ENCODE measurements around the gene GTF2H1. TPM values are rescaled to one million over a fixed set of nuclear protein-coding genes. Genes with fewer than 3 reads are reported as not detected.

Gene GTF2H1
- 10 to 100 TPM; 43.5 to 47.4 TPM for total RNA-seq

- Mint-ChIP-seq H3K27ac (peak within 1 kb of the TSS; percentile 95), H3K27me3 (ENCODE audit: low read depth) (no peaks in the 10 kb centered on the region), H3K36me3 (ENCODE audit: insufficient read depth in 2 of 2) (peaks cover 3 to 6% of the 10 kb centered on the region in 2 donors), H3K4me1 (ENCODE audit: low read depth) (peaks cover 60% of the 10 kb centered on the region), H3K4me3 (peak within 1 kb of the TSS; percentile 90 to 98), H3K9me3 (no peaks in the 10 kb centered on the region)
- ATAC-seq (replicated peaks in 1 of 2) (peak; percentile 91 to 92), DNase-seq (peak; percentile 94 to 96)
These were observed at the start of gene GTF2H1, which contains the start of gene HPS5 for GRCh38 chr11:18321969-18322711. GTF2H1 (plus strand) TSS chr11:18322567; CDS start chr11:18333075, 10,508 bp downstream. HPS5 (minus strand) TSS chr11:18322140; CDS start chr11:18317858, 4,282 bp downstream.

DNA sequence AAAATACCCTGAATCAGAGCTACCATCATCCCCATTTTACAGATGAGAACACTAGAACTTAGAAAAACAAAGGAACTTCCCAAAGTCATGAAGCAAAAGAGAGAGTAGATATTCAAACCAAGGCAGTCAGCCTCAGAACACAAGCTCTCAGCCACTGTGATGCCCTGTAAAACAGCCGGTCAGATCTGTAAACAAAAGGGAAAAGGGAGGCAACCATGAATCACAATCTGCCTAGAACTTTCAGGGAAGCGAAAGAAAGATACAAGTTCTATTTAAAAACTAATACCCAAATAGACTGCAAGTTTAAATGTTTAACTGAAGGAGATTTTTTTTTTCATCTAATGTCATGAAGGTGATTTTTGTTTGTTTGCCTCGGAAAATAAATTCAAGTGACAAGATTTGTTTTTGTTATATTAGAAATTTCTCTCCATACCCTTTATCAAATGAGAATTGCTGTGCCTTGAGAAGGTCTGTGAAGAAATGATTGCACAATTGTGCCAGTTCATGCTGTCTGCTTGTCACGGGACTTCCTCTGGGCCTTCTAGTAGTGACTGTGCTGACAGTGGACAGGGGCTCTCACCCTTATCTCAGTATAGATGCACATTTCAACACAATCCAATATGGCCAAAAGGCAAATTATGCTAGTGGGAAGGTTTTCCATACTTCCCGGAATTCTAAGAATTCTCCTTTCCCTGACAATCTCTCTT, 44.6 kb upstream of the GTF2H1 start:
- H3K36me3 Mint-ChIP-seq (ENCODE audit: insufficient read depth in 2 of 2) = peaks cover 1 to 11% of the 10 kb centered on the region in 2 donors
- no peaks in the 10 kb centered on the region for H3K9me3 Mint-ChIP-seq
- no peak overlapping the region for H3K27ac Mint-ChIP-seq
- H3K4me1 Mint-ChIP-seq (ENCODE audit: low read depth) = peaks cover 7% of the 10 kb centered on the region
- H3K4me3 Mint-ChIP-seq = no peak overlapping the region
- ATAC-seq (replicated peaks in 1 of 2) (no peak), DNase-seq (no peak)
- H3K27me3 Mint-ChIP-seq (ENCODE audit: low read depth) = no peaks in the 10 kb centered on the region

DNA sequence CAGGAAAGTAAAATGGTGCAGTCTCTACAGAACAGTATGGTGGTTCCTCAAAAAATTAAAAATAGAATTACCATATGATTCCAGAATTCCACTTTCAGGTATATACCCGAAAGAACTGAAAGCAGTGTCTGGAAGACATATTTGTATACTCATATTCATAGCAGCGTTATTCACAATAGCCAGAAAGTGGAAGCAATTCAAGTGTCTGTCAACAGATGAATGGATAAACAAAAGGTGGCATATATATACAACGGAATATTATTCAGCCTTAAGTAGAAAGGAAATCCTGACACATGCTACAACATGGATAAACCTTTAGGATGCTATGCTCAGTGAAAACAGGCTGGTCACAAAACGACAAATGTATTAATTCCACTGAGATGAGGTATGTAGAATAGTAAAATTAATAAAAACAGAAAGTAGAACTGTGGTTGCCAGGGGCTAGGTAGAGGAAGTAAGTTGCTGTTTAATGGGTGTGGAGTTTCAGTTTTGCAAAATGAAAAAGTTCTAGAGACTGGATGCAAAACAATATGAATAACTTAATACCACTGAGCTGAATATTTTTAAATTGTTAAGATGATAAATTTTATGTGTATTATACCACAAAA, 41.8 kb upstream of the GTF2H1 start:
- DNase-seq (no peak), ATAC-seq (replicated peaks in 1 of 2) (peak in 1 of 2 donors; percentile 23)
- no peaks in the 10 kb centered on the region for H3K9me3 Mint-ChIP-seq
- H3K36me3 Mint-ChIP-seq (ENCODE audit: insufficient read depth in 2 of 2) = peaks cover 2 to 18% of the 10 kb centered on the region in 2 donors
- no peaks in the 10 kb centered on the region for H3K27me3 Mint-ChIP-seq (ENCODE audit: low read depth)
- peaks cover 7% of the 10 kb centered on the region for H3K4me1 Mint-ChIP-seq (ENCODE audit: low read depth)
- peak overlapping the region; percentile 93 for H3K27ac Mint-ChIP-seq
- peak overlapping the region in 1 of 2 donors; percentile 39 for H3K4me3 Mint-ChIP-seq

GRCh38 chr11:18282626-18283025, 39.7 kb upstream of the GTF2H1 start:
- Mint-ChIP-seq H3K27ac (peak overlapping the region; percentile 43), H3K9me3 (no peaks in the 10 kb centered on the region), H3K4me1 (ENCODE audit: low read depth) (peaks cover 7% of the 10 kb centered on the region), H3K36me3 (ENCODE audit: insufficient read depth in 2 of 2) (peaks cover 2 to 19% of the 10 kb centered on the region in 2 donors), H3K4me3 (no peak overlapping the region), H3K27me3 (ENCODE audit: low read depth) (no peaks in the 10 kb centered on the region)
- no peak for ATAC-seq (replicated peaks in 1 of 2)
- no peak for DNase-seq

- Mint-ChIP-seq H3K4me1 (ENCODE audit: low read depth) (no peaks in the 10 kb centered on the region), H3K27ac (no peak overlapping the region), H3K27me3 (ENCODE audit: low read depth) (no peaks in the 10 kb centered on the region), H3K4me3 (no peak overlapping the region), H3K36me3 (ENCODE audit: insufficient read depth in 2 of 2) (peaks cover 5 to 16% of the 10 kb centered on the region in 2 donors), H3K9me3 (no peaks in the 10 kb centered on the region)
- ATAC-seq (replicated peaks in 1 of 2) = no peak
- no peak for DNase-seq
These were observed 36.5 kb upstream of the GTF2H1 start for GRCh38 chr11:18285841-18286240.

DNA sequence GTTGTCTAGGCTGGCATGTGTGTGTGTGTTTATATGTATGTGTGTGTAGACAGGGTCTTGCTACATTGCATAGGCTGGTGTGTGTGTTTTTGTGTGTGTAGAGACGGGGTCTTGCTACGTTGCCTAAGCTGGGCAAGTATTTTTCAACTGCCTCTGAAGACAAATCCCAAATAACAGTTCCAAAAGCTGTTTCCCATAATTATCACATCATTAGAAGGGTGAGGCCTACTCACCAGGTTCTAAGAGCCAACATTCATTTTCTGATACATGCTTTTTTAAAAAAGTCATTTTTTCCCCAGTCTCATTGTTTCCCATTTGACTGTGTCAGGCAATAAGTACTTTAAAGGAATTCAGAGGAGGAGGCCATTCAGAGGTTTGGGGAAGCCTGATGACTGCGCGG, 33.5 kb upstream of the GTF2H1 start:
- Mint-ChIP-seq H3K27ac (no peak overlapping the region), H3K36me3 (ENCODE audit: insufficient read depth in 2 of 2) (peaks cover 13 to 21% of the 10 kb centered on the region in 2 donors), H3K4me3 (no peak overlapping the region), H3K27me3 (ENCODE audit: low read depth) (no peaks in the 10 kb centered on the region), H3K9me3 (no peaks in the 10 kb centered on the region), H3K4me1 (ENCODE audit: low read depth) (no peaks in the 10 kb centered on the region)
- no peak for DNase-seq
- no peak for ATAC-seq (replicated peaks in 1 of 2)

DNA sequence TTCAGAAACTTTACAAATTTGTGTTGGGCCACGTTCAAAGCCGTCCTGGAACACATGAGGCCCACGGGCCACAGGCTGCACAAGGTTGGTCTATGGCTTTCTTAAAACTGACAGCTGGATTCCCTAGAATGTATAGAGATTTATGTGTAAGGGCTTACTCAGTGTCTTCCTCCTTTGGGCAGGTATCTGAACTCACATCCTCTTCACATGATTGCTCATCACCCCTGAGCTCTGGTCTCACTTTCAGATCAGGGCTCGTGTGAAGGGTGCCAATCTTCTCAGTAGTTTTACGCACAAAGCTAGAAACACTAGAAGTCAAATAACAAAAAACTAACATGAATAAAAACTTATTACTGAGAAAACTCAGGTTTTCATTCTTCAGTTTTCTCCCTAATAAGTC, 27.5 kb upstream of the GTF2H1 start:
- Mint-ChIP-seq H3K4me1 (ENCODE audit: low read depth) (peaks cover 12% of the 10 kb centered on the region), H3K27me3 (ENCODE audit: low read depth) (no peaks in the 10 kb centered on the region), H3K27ac (peak overlapping the region; percentile 26), H3K4me3 (no peak overlapping the region), H3K36me3 (ENCODE audit: insufficient read depth in 2 of 2) (peaks cover 23 to 26% of the 10 kb centered on the region in 2 donors), H3K9me3 (no peaks in the 10 kb centered on the region)
- ATAC-seq (replicated peaks in 1 of 2) (peak; percentile 74 to 91), DNase-seq (peak in 1 of 2 donors; percentile 8)

GRCh38 chr11:18295316-18295715, 27.1 kb upstream of the GTF2H1 start:
- H3K9me3 Mint-ChIP-seq = no peaks in the 10 kb centered on the region
- no peaks in the 10 kb centered on the region for H3K27me3 Mint-ChIP-seq (ENCODE audit: low read depth)
- ATAC-seq (replicated peaks in 1 of 2) = no peak
- H3K4me3 Mint-ChIP-seq = no peak overlapping the region
- H3K4me1 Mint-ChIP-seq (ENCODE audit: low read depth) = peaks cover 12% of the 10 kb centered on the region
- H3K36me3 Mint-ChIP-seq (ENCODE audit: insufficient read depth in 2 of 2) = peaks cover 21 to 26% of the 10 kb centered on the region in 2 donors
- H3K27ac Mint-ChIP-seq = no peak overlapping the region
- no peak for DNase-seq

- Mint-ChIP-seq H3K27me3 (ENCODE audit: low read depth) (no peaks in the 10 kb centered on the region), H3K9me3 (no peaks in the 10 kb centered on the region), H3K4me3 (no peak overlapping the region), H3K27ac (no peak overlapping the region), H3K4me1 (ENCODE audit: low read depth) (peaks cover 6% of the 10 kb centered on the region), H3K36me3 (ENCODE audit: insufficient read depth in 2 of 2) (peaks cover 14 to 24% of the 10 kb centered on the region in 2 donors)
- DNase-seq = no peak
- no peak for ATAC-seq (replicated peaks in 1 of 2)
These were observed 22.6 kb upstream of the GTF2H1 start for GRCh38 chr11:18299721-18300120.

- no peak for ATAC-seq (replicated peaks in 1 of 2)
- Mint-ChIP-seq H3K27ac (no peak overlapping the region), H3K9me3 (no peaks in the 10 kb centered on the region), H3K36me3 (ENCODE audit: insufficient read depth in 2 of 2) (peaks cover 9 to 26% of the 10 kb centered on the region in 2 donors), H3K4me1 (ENCODE audit: low read depth) (no peaks in the 10 kb centered on the region), H3K27me3 (ENCODE audit: low read depth) (no peaks in the 10 kb centered on the region), H3K4me3 (no peak overlapping the region)
- DNase-seq = no peak
These were observed 17.6 kb upstream of the GTF2H1 start for GRCh38 chr11:18304745-18305144.

DNA sequence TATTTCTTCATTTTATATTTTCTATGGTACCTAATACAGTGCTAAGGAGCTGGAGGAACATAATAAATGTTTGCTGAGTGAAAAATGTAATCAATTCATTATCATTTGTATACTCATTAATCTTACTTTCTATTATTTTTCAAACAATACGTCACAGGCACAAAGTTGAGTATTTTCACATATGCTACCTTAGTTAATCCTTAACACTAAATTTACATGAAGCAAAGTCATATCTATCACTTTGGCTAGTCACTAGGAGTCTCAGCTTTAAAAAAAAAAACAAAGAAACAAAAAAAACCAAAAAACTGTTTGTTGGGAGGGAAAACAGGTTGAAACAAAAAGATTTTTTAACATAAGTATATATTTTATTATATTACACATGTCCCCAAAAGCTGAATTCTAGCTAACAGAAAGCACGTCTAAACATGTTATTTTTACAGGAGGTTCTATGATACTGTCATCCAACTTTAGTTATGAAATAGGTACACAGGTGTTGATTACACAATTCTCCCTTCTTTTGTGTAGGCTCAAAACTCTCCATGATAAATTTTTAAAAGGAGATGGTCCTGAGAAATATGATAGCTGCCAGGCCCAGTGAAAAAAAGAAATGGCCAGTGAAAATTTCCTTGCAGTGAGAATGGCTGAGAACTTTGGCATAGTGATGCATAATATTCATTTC, 14.8 kb upstream of the GTF2H1 start:
- DNase-seq (no peak), ATAC-seq (replicated peaks in 1 of 2) (no peak)
- H3K9me3 Mint-ChIP-seq = no peaks in the 10 kb centered on the region
- H3K36me3 Mint-ChIP-seq (ENCODE audit: insufficient read depth in 2 of 2) = peaks cover 7 to 31% of the 10 kb centered on the region in 2 donors
- no peak overlapping the region for H3K4me3 Mint-ChIP-seq
- H3K27me3 Mint-ChIP-seq (ENCODE audit: low read depth) = no peaks in the 10 kb centered on the region
- no peak overlapping the region for H3K27ac Mint-ChIP-seq
- H3K4me1 Mint-ChIP-seq (ENCODE audit: low read depth) = no peaks in the 10 kb centered on the region

DNA sequence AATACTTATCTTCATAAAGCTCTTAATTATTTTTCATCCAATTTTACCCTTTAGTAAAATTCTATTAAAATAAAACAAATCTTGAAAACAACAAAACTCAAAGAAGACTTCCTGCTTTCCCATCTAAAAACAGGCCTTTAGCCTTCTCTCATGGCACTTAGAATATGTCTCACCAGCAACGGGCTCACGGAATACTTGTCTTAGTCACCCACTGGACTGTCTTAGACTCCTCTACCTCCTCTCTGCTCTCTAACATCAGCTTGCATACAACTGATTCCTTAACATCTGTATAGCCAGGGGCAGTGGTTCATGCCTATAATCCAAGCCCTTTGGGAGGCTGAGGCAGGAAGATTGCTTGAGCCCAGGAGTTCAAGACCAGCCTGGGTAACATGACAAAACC, 14.1 kb upstream of the GTF2H1 start:
- ATAC-seq (replicated peaks in 1 of 2) (no peak), DNase-seq (no peak)
- H3K4me3 Mint-ChIP-seq = no peak overlapping the region
- H3K36me3 Mint-ChIP-seq (ENCODE audit: insufficient read depth in 2 of 2) = peaks cover 7 to 31% of the 10 kb centered on the region in 2 donors
- no peaks in the 10 kb centered on the region for H3K9me3 Mint-ChIP-seq
- H3K27me3 Mint-ChIP-seq (ENCODE audit: low read depth) = no peaks in the 10 kb centered on the region
- peaks cover 4% of the 10 kb centered on the region for H3K4me1 Mint-ChIP-seq (ENCODE audit: low read depth)
- no peak overlapping the region for H3K27ac Mint-ChIP-seq

DNA sequence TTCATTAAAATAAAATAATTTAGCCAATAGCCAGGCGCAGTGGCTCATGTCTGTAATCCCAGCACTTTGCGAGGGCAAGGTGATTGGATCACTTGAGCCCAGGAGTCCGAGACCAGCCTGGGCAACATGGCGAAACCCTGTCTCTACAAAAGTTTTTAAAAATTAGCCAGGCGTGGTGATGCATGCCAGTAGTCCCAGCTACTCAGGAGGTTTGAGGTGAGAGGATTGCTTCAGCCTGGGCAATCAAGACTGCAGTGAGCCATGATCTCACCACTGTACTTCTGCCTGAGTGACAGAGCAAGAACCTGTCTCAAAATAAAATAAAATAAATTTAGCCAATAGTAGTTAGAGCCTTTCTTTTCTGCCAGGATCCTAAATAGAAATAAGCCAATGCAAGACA, 12.7 kb upstream of the GTF2H1 start:
- Mint-ChIP-seq H3K9me3 (no peaks in the 10 kb centered on the region), H3K27me3 (ENCODE audit: low read depth) (no peaks in the 10 kb centered on the region), H3K4me1 (ENCODE audit: low read depth) (peaks cover 7% of the 10 kb centered on the region), H3K4me3 (no peak overlapping the region), H3K36me3 (ENCODE audit: insufficient read depth in 2 of 2) (peaks cover 7 to 26% of the 10 kb centered on the region in 2 donors), H3K27ac (no peak overlapping the region)
- no peak for ATAC-seq (replicated peaks in 1 of 2)
- DNase-seq = no peak
